T-helper 2 cell treated with Interferon-gamma antibody and Interleukin-4, amounts not matched to agents 5 μg/mL and 100 μg/mL, for 36 hours (primary cell): Measurements from ENCODE around the gene GMDS.

Source experiments
- DNase-seq: peaks from one replicate; pipeline ENCODE4 v3.0.0; 2021; ENCODE audit warnings: low spot score
- H3K27ac Mint-ChIP-seq: one replicate; pipeline ENCODE4 v1.8.0; 2021; ENCODE audit warnings: mild to moderate bottlenecking, mixed read lengths
- H3K27me3 Mint-ChIP-seq: one replicate; pipeline ENCODE4 v1.8.0; 2021; ENCODE audit warnings: low read depth, mixed read lengths
- H3K36me3 Mint-ChIP-seq: one replicate; pipeline ENCODE4 v1.8.0; 2021; ENCODE audit warnings: low read depth, mixed read lengths
- H3K4me1 Mint-ChIP-seq: one replicate; pipeline ENCODE4 v1.8.0; 2021; ENCODE audit warnings: low read depth, mixed read lengths
- H3K4me3 Mint-ChIP-seq: one replicate; pipeline ENCODE4 v1.8.0; 2022; ENCODE audit warnings: mild to moderate bottlenecking, moderate library complexity, mixed read lengths
- H3K9me3 Mint-ChIP-seq: one replicate; pipeline ENCODE4 v1.8.0; 2021; ENCODE audit warnings: mixed read lengths

Gene GMDS

DNA sequence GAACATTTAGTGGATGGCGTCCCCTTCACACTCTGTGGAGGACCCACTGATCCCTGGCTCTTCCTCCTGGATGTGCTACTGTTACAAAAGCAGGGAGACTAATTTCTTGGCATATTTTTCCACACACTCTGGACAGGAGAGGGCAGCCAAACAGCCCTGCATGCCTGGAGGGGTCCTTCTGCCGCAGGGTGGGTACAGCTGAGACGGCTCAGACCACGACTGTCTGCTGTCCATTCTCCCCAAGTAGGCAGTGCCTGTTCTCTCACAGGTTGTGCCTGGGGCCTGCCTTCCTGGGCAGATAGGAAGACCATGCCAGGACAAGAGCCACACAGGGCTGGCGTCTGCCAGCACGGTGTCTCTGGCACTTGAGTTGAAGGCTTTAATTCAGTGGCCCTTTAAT lies 375.6 kb downstream of the GMDS start:
- no peaks in the 10 kb centered on the region for H3K27me3 Mint-ChIP-seq
- no peak for DNase-seq
- H3K4me1 Mint-ChIP-seq, result no peaks in the 10 kb centered on the region
- no peak overlapping the region for H3K4me3 Mint-ChIP-seq
- no peaks in the 10 kb centered on the region for H3K36me3 Mint-ChIP-seq
- no peaks in the 10 kb centered on the region for H3K9me3 Mint-ChIP-seq
- H3K27ac Mint-ChIP-seq, result no peak overlapping the region

DNA sequence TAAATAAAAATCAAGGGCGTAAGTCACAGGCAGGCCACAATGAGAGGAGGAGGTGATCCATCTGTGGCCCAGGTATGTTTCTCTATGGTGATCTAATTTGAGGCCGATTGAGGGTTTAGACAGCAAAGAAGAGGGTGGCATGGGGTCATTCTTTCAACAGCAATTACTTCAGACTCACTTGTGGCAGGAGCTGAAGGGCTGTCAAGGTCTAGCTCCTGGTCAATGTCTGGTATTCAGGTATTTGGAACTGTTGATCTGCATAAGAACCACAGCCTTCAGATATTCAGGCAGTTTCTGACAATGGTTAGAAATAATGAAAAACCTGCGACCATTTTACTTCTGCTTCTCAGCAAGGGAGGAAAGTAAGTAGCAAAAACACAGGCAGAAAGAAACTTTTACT lies 376.1 kb downstream of the GMDS start:
- no peak for DNase-seq
- no peaks in the 10 kb centered on the region for H3K9me3 Mint-ChIP-seq
- no peaks in the 10 kb centered on the region for H3K27me3 Mint-ChIP-seq
- no peaks in the 10 kb centered on the region for H3K36me3 Mint-ChIP-seq
- no peaks in the 10 kb centered on the region for H3K4me1 Mint-ChIP-seq
- H3K27ac Mint-ChIP-seq, result no peak overlapping the region
- H3K4me3 Mint-ChIP-seq, result no peak overlapping the region

DNA sequence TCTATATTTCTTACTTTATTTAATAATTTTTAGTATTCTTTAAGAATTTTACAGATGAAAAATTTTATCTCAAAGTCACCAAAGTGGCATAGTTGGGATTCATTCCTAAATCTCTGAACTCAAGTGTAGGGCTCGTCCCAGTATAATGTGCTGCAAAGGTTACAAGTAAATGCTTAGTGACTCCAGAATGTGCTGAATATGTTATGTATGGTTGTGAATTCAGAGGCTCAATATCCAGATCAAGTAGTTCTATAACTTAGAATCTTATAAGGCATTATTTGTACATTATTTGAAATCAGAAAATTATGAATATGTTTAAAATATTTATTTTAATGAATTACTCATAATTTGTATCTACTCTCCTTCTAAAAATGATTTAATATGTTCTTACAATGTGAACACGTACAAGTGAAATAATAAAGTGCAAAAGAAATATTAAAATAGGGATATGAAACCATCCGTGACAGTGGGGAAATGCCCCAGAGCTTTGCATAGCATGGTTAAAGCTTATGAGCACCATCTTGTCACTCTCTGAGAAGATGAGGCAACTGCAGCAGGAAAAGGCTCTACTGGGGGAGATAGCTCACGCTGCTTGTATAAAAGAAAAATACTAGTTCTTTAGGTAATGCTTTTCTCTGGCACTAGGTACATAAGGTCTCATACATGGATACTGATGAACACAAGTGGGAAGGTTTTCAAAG lies 376.7 kb downstream of the GMDS start:
- H3K4me1 Mint-ChIP-seq, result no peaks in the 10 kb centered on the region
- no peaks in the 10 kb centered on the region for H3K27me3 Mint-ChIP-seq
- no peaks in the 10 kb centered on the region for H3K9me3 Mint-ChIP-seq
- no peak for DNase-seq
- H3K4me3 Mint-ChIP-seq, result no peak overlapping the region
- H3K27ac Mint-ChIP-seq, result no peak overlapping the region
- H3K36me3 Mint-ChIP-seq, result no peaks in the 10 kb centered on the region

DNA sequence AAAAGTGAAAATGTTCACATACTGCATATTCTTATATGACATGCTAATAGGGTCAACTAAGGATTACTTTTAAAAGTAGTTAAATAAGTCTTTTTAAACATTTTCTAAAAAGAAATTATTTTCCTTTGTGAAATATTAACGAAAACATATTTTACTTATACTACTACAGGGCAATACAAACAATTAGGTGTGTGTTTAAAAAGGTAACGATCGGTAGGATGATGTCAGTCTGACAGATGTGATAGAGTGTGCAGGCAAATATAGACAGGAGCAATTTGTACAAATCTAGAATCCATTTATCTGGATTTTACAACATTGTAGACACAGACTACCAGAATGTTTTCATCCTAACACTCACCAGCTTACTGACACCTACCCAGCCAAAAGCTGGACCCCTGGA lies 378.2 kb downstream of the GMDS start:
- Mint-ChIP-seq H3K27ac (no peak overlapping the region), H3K4me1 (no peaks in the 10 kb centered on the region), H3K9me3 (no peaks in the 10 kb centered on the region), H3K4me3 (no peak overlapping the region), H3K36me3 (no peaks in the 10 kb centered on the region), H3K27me3 (no peaks in the 10 kb centered on the region)
- no peak for DNase-seq

DNA sequence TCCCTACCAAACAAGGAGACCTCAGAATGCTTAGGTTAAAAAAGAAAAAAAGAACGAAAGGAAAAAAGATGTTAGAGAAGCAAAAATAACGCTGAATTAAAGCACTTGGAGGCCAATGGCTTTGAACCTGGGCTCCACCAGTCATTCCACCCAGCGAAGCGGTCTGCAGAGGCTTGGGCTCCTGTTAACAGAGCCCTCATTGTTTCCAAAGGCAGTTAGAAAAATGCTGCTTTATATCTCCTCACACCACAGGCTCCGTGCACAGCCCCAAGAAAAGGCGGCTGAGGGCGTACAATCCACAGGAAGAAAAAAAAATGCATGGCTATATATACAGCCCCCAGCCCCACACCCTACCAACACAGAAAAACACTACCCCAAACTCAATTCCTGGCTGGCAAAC lies 379.8 kb downstream of the GMDS start:
- no peak overlapping the region for H3K4me3 Mint-ChIP-seq

DNA sequence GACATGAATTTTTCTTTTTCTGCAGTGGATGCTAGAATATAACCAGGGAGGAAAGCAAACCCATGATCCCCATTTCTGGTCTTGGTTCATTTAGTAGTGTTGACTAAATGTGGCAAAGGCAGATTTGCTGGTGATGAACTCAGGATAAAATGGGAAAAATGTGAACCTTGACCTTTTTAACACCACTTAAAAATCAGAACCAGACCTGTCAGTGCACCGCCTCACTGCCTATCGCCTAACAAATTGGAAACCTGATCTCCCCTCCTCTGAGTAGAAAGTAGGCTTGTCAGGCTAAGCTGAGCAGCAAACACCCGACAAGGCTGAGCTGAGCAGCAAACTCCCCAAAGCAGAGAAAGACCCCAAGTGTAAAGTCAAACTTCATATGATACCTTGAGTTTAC lies 380.9 kb downstream of the GMDS start:
- Mint-ChIP-seq H3K27me3 (no peaks in the 10 kb centered on the region), H3K27ac (no peak overlapping the region), H3K4me1 (no peaks in the 10 kb centered on the region), H3K4me3 (no peak overlapping the region), H3K36me3 (no peaks in the 10 kb centered on the region), H3K9me3 (no peaks in the 10 kb centered on the region)
- DNase-seq, result no peak

More for the DNA sequence above, 379.8 kb downstream of the GMDS start:
- Mint-ChIP-seq H3K36me3 (no peaks in the 10 kb centered on the region), H3K9me3 (no peaks in the 10 kb centered on the region), H3K27me3 (no peaks in the 10 kb centered on the region), H3K4me1 (no peaks in the 10 kb centered on the region), H3K27ac (no peak overlapping the region)
- DNase-seq, result no peak

DNA sequence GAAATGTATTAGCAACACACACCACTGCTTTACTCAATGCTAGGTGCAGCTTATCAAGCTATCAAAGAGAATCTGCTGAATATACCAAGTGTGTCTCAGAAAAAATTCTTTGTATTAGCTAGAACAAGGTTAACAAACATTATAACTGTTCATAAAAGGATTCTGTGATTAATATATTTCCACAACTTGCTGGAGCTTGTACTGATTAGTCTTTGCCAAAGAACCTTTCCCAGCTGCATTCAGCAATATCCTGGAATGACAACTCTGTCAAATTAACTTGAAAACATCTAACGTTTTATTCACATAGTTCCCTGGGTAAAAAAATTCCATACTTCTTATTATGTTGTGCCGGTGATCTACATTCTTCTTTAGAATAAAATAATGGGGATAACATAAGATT lies 383.0 kb downstream of the GMDS start:
- DNase-seq, result no peak
- Mint-ChIP-seq H3K27me3 (no peaks in the 10 kb centered on the region), H3K36me3 (no peaks in the 10 kb centered on the region), H3K9me3 (no peaks in the 10 kb centered on the region), H3K27ac (no peak overlapping the region), H3K4me1 (no peaks in the 10 kb centered on the region), H3K4me3 (no peak overlapping the region)

DNA sequence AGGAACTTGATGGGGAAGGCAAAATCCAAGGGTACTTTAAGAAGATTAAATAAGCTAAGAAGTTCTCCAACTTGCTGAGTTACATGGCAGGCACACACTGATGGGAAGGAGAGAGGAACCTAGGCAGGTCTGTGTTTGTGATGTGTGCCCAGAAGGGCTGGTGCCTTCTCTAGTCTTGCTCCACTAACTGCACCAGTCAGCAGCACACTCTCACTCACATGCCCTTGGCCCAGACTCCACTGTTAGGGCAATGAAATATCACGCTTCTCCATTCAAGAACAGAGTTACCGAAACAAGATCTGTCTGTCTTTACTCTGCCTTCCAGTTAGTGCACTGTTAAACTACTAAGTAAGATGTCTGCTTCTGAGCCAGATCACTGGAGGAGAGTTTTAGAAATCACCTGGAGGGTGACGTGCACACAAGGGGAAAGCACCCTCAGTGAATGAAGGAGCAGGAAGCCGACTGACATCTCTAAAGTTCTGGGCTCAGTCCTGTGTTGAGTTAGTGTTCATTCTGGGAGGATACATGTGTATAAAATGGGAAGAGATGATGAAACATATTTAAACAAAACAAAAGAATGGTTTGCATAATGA lies 384.6 kb downstream of the GMDS start:
- H3K9me3 Mint-ChIP-seq, result no peaks in the 10 kb centered on the region
- no peak overlapping the region for H3K4me3 Mint-ChIP-seq
- no peak overlapping the region for H3K27ac Mint-ChIP-seq
- DNase-seq, result no peak
- H3K36me3 Mint-ChIP-seq, result no peaks in the 10 kb centered on the region
- no peaks in the 10 kb centered on the region for H3K27me3 Mint-ChIP-seq
- H3K4me1 Mint-ChIP-seq, result no peaks in the 10 kb centered on the region

DNA sequence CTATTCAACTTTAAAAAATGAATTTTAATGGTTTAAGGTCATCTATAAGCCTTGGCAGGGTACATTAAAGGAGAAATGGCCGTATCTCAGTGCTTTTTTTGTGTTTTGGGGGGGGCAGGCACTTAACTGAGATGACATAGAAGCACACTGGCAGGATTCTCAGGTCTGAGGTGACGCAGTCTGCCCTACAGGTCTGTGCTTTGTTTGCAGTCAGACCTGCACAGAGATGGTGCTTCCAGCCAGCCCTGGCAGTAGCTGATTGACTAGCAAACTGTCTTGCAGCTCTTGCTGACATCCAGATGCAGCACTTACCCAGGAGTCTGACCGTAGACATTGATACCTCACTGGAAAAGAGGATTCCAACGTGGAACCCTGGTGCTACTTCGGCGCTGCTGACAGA lies 386.5 kb downstream of the GMDS start:
- Mint-ChIP-seq H3K4me1 (no peaks in the 10 kb centered on the region), H3K9me3 (no peaks in the 10 kb centered on the region), H3K27me3 (no peaks in the 10 kb centered on the region), H3K36me3 (no peaks in the 10 kb centered on the region), H3K4me3 (no peak overlapping the region), H3K27ac (no peak overlapping the region)
- no peak for DNase-seq

DNA sequence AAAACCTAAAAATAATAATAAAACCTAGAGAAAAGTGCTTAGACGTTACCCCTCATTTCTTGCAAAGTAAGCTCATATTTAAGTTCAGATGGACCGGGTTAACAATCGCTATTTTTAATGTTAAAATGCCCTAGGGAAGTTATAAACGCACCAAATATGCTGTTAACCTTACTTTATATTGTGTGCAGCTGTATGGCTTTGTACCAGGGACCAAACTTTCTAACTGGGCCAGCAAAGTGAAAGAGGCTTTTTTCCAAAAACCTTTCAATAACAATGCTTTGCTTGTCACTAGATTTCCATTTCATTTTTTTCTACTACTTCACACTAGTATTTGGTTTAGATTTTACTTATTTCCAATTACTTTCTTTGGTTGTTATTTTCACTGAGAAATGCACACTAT lies 387.2 kb downstream of the GMDS start:
- no peak overlapping the region for H3K4me3 Mint-ChIP-seq
- H3K27ac Mint-ChIP-seq, result no peak overlapping the region
- no peaks in the 10 kb centered on the region for H3K9me3 Mint-ChIP-seq
- DNase-seq, result no peak
- H3K27me3 Mint-ChIP-seq, result no peaks in the 10 kb centered on the region
- H3K4me1 Mint-ChIP-seq, result no peaks in the 10 kb centered on the region
- H3K36me3 Mint-ChIP-seq, result no peaks in the 10 kb centered on the region

DNA sequence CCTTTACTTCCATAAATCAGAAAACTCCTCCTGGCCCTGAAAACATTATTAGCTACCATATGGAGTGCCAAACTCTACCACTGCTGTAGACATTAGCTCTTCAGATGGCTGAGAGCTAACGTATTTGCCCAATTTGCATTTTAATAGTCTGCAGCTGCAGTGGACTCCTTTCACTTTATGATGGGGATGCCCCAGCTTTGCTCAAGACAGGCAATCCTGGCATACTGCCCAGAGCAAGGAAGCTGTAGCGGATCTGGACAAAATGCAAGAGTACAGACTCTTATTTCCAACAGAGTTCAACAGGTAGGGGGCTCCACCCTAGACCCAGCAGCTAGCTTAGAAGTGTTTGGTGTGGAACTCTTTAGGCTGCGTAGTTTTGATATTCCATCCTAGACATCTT lies 389.0 kb downstream of the GMDS start:
- no peak overlapping the region for H3K27ac Mint-ChIP-seq
- H3K9me3 Mint-ChIP-seq, result no peaks in the 10 kb centered on the region
- H3K4me1 Mint-ChIP-seq, result no peaks in the 10 kb centered on the region
- DNase-seq, result no peak
- H3K36me3 Mint-ChIP-seq, result no peaks in the 10 kb centered on the region
- H3K4me3 Mint-ChIP-seq, result no peak overlapping the region
- H3K27me3 Mint-ChIP-seq, result no peaks in the 10 kb centered on the region

DNA sequence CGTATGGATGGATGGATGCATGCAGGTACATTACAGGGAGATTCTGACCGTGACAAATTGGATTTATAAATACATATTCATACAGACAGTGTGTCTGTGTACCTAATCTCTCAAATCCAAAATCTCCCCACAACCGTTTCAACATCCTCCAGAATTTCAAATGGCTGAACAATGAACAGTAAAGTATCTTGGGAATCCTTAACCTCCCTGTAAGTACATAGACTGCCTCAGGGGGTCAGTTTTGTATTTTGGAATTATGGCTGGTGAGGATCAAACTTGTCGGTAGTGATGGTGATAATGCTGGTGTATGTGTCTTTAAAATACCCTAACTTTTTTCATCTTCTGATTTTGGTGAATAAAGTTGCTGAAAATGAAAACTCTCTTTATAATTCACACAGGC lies 389.5 kb downstream of the GMDS start:
- H3K4me1 Mint-ChIP-seq, result no peaks in the 10 kb centered on the region
- H3K27ac Mint-ChIP-seq, result no peak overlapping the region
- no peak overlapping the region for H3K4me3 Mint-ChIP-seq
- no peaks in the 10 kb centered on the region for H3K36me3 Mint-ChIP-seq
- no peaks in the 10 kb centered on the region for H3K9me3 Mint-ChIP-seq
- DNase-seq, result no peak
- H3K27me3 Mint-ChIP-seq, result no peaks in the 10 kb centered on the region

DNA sequence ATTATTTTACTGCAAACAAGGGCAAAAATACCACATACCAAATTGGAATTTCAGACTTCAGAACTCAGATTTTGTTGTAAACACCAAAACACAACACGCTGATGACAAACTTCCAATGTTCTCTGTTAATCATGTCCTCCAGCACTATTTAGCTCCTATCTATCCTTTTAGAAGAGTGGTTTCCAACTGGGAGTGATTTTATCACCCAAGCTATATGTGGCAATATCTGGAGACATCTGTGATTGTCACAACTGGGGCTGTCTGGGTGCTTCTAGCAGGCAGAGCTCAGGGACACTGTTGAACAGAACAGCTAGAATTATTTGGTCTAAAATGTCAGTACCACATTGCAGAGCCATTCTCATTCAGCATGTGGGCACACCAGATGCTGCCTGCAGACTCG lies 391.1 kb downstream of the GMDS start:
- H3K27me3 Mint-ChIP-seq, result no peaks in the 10 kb centered on the region
- H3K36me3 Mint-ChIP-seq, result no peaks in the 10 kb centered on the region
- DNase-seq, result no peak
- no peak overlapping the region for H3K4me3 Mint-ChIP-seq
- no peaks in the 10 kb centered on the region for H3K9me3 Mint-ChIP-seq
- no peak overlapping the region for H3K27ac Mint-ChIP-seq
- H3K4me1 Mint-ChIP-seq, result no peaks in the 10 kb centered on the region

DNA sequence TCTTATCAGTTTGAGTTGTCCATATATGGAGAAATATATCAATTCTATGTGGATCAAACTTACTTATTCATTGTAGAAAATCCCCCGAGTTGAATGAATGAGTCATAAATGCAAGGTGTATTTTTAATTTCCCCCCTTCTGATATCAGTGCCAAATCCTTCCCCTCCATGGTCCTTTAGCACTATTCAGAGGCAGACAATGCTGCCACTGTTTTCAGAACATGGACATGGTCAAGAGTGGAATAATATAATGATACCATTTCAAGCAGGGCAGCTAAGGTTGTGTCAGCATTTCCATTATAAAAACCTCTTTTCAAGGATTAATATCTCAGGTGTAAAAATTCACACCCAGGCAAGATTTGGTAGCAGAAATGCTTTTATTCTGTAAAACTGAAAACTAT lies 391.6 kb downstream of the GMDS start:
- no peaks in the 10 kb centered on the region for H3K27me3 Mint-ChIP-seq
- no peak for DNase-seq
- no peaks in the 10 kb centered on the region for H3K36me3 Mint-ChIP-seq
- H3K4me1 Mint-ChIP-seq, result no peaks in the 10 kb centered on the region
- no peak overlapping the region for H3K4me3 Mint-ChIP-seq
- H3K9me3 Mint-ChIP-seq, result no peaks in the 10 kb centered on the region
- no peak overlapping the region for H3K27ac Mint-ChIP-seq
